Subcutaneous abdominal adipose tissue (tissue), 5 donors: ENCODE measurements around the gene TGM5.

Experiments used
- H3K27ac ChIP-seq: one replicate; pipeline ENCODE4 v1.7.0; 2013; ENCODE audit warnings: low read depth, mild to moderate bottlenecking, inconsistent platforms, low read length, moderate library complexity
- H3K27me3 ChIP-seq, 5 donors: one replicate each; pipeline ENCODE4 v1.7.0; 2013; ENCODE audit warnings: low read length in 5 of 5, inconsistent platforms in 1 of 5; ENCODE audit not compliant: control insufficient read depth in 5 of 5, insufficient read depth in 4 of 5
- H3K36me3 ChIP-seq, 5 donors: one replicate each; pipeline ENCODE4 v1.7.0; 2013; ENCODE audit warnings: low read length in 5 of 5; ENCODE audit not compliant: control insufficient read depth in 5 of 5, insufficient read depth in 5 of 5
- H3K4me1 ChIP-seq, 5 donors: one replicate each; pipeline ENCODE4 v1.7.0; 2013; ENCODE audit warnings: low read length in 5 of 5, mild to moderate bottlenecking in 3 of 5, moderate library complexity in 1 of 5; ENCODE audit not compliant: control insufficient read depth in 5 of 5, insufficient read depth in 5 of 5
- H3K4me3 ChIP-seq, 5 donors: one replicate each; pipeline ENCODE4 v1.7.0; 2013; ENCODE audit warnings: low read length in 5 of 5, low read depth in 1 of 5
- H3K9ac ChIP-seq, 5 donors: one replicate each; pipeline ENCODE4 v1.7.0; 2013; ENCODE audit warnings: low read length in 5 of 5, mild to moderate bottlenecking in 4 of 5, moderate library complexity in 3 of 5
- H3K9me3 ChIP-seq, 5 donors: one replicate each; pipeline ENCODE4 v1.7.0; 2013; ENCODE audit warnings: low read length in 5 of 5; ENCODE audit not compliant: control insufficient read depth in 5 of 5
- donor health status: healthy.
- donor health status: healthy.
- donor health status: healthy.
- donor health status: healthy.
- donor health status: healthy.

Gene TGM5

DNA sequence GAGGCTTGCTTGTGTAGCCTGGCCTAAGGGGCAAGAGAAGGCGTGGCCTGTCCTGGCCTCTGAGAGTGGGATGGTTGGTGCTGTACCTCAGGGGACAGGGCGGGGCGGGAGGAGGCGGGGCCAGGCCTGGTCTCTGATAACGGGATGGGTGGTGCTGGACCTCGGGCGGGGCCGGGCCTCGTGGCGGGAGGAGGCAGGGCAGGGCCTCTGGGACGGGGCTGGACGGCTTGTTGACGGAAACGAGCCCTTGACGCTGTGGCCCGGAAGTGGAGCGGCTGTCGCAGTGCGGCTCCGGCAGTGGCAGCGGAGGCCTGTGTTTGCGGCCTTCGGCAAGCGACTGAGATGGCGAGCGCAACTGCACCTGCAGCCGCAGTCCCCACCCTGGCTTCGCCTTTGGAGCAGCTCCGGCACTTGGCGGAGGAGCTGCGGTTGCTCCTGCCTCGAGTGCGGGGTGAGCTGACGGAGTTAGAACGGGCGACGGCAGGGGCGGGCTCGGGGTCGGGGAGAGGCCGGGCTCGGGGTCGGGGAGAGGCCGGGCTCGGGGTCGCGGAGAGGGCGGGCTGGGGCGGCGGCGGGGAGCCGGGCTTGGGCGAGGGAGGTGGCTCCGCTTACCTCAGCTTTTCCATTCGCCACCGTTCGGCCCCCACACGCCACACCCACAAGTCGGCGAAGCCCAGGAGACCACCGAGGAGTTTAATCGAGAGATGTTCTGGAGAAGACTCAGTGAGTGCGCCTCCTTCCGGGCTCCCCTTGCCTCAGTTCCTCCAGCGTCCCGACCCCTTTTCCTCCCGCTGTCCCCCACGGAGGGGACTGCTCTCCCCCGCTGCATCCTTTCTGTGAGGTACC is 81.3 kb downstream of the TGM5 start, which contains the start of gene CCNDBP1:
Gene CCNDBP1, plus strand, starts transcription at position 247 of the 846 bp plus-strand sequence. Its CDS starts 96 bp downstream, at position 343.
- H3K9ac ChIP-seq, result peak within 1 kb of the TSS; percentile 84 to 95 (median 91)
- H3K9me3 ChIP-seq, result no peaks in the 10 kb centered on the region
- H3K4me1 ChIP-seq, result peaks cover 3 to 39% (median 29%) of the 10 kb centered on the region in 5 donors
- H3K27me3 ChIP-seq, result no peaks in the 10 kb centered on the region
- peak within 1 kb of the TSS; percentile 76 for H3K27ac ChIP-seq
- H3K36me3 ChIP-seq, result peaks cover 9 to 22% (median 19%) of the 10 kb centered on the region in 5 donors
- H3K4me3 ChIP-seq, result peak within 1 kb of the TSS; percentile 84 to 99 (median 95)

DNA sequence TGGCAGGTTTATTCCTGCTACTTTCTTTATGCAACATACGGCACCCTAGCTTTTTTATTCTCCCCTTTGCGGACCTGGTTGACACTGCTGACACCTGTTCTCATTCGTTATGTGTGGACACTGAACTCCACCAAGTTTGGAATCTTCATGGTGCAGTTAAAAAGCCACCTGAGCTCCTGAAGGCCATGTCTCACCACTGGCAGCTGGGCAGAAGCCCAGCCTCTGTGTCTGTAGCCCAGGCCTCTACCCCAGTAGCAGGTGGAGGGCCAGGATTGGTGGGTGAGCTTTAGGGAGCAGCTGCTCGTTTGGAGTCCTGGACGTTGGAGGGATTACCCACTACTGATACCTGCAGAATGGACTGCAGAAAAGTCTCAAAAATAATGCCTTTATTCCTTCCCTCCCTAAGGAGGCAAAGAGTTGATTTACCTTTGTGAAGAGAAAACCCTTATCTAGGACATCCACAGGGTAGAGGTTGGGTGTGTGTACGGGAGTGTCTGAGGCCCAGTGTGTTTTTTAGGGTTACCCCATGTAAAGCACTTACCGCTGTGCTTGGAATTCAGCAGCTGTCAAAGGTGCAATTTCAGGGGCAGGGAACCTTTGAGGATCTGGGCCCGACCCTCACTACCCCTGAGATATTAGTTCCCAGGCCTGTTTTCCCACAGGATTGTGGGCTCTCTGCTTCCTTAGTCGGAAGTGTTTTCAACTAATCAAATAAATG is 82.2 kb downstream of the TGM5 start:
- H3K9ac ChIP-seq, result peak overlapping the region in 2 of 5 donors; percentile 80 to 84
- H3K27ac ChIP-seq, result peak overlapping the region; percentile 76
- H3K9me3 ChIP-seq, result no peaks in the 10 kb centered on the region
- H3K4me3 ChIP-seq, result peak overlapping the region; percentile 8 to 96 (median 88)
- H3K4me1 ChIP-seq, result peaks cover 3 to 31% (median 29%) of the 10 kb centered on the region in 5 donors
- H3K27me3 ChIP-seq, result no peaks in the 10 kb centered on the region
- H3K36me3 ChIP-seq, result peaks cover 5 to 18% (median 12%) of the 10 kb centered on the region in 5 donors

- Histone ChIP-seq H3K27ac (no peak overlapping the region), H3K4me3 (no peak overlapping the region), H3K36me3 (peaks cover 4 to 18% (median 10%) of the 10 kb centered on the region in 5 donors), H3K4me1 (peaks cover 3 to 27% (median 24%) of the 10 kb centered on the region in 5 donors), H3K9ac (no peak overlapping the region), H3K27me3 (no peaks in the 10 kb centered on the region), H3K9me3 (no peaks in the 10 kb centered on the region)
Measured at GRCh38 chr15:43183270-43183669, 83.5 kb downstream of the TGM5 start.
